HG03159 (cell line): Measurements from ENCODE around the gene CHIC2.
"Not testable (repeated sequence)": the region's sequence is repeated elsewhere in the genome, so short reads cannot be mapped to it uniquely, and the experiment has no call there.

Experiments used
- ATAC-seq: cut with Tn5 transposase; IDR thresholded peaks from one replicate; pipeline ENCODE4 v1.9.1; 2021; ENCODE audit warnings: mild to moderate bottlenecking, moderate library complexity; ENCODE audit not compliant: unreplicated experiment

Gene CHIC2

DNA sequence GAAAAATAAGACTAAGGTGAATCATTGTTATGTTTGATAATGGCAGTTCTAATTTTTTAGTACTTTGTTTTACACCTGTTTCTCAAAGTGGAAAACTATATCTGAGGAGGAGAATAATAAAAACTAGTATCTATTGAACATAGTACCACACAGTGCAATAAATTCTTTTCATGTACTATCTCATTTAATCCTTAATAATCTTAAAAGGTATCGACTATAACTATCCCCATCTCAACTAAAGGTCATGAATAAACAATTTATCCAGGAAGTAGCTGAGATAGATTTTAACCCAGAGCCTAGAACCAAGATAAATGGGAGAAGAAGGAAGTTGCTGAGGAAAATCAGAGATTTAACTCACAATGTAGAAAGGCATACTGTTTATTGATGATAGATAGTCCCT, 2.5 kb downstream of the CHIC2 start:
- no peak for ATAC-seq

- ATAC-seq, result no peak
Measured at GRCh38 chr4:54061067-54061466, 3.3 kb downstream of the CHIC2 start.

DNA sequence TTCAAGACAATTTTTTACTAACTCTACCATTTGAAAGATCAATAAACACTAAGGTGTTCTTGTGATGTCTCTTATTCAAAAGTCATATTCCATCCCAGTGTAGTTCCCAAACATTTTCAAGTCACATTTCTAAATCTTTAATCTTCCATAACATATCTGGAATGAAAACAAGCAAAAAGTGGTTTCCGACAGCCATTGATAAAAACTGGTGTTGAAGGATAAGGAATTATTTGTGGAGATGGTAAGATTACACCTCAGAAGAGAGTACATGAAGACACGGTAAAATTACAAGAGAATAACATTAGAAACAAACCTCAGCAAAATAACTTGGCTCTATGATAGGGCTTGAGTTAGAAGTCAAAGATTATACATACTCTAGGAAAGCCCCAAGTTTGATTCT, 4.3 kb downstream of the CHIC2 start:
- ATAC-seq, result no peak

DNA sequence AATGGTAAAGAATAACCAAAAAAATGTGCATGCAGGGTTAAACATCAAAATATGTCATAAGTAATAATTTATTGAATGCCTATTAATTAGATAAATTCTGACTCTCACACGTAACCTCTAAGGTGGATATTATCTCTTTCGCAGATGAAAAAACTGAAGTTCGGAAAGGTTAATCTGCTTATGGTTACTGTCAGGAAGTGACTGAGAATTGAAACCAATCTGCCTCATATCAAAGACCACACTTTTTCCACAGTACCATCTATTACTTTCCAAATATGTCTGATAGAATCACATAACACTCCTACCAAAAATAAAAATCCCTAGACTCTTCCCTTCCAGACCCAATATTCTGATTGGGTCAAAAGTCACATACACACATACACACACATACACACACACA, 6.2 kb downstream of the CHIC2 start:
- ATAC-seq, result peak; percentile 45

DNA sequence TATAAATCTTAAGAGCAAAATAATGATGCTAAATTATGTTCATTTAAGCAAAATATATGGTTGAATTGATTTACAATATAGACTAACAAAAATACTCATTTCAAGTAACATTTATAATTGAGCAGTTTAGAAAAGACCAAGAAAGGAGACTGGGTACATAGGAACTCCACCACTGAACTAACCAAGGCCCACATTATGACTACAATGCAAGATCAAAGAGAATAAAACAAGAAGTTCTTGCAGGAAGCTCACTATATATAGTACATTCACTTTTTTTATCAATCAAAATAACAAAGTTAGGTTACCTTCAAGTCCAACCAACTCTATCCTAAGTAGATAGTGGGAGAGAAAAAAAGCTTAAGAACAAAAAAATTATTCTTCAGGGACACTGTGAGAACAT, 8.0 kb downstream of the CHIC2 start:
- ATAC-seq, result no peak

- ATAC-seq, result no peak
Measured at GRCh38 chr4:54055494-54055893, 8.9 kb downstream of the CHIC2 start.

GRCh38 chr4:54054501-54054900, 9.9 kb downstream of the CHIC2 start:
- ATAC-seq, result no peak

DNA sequence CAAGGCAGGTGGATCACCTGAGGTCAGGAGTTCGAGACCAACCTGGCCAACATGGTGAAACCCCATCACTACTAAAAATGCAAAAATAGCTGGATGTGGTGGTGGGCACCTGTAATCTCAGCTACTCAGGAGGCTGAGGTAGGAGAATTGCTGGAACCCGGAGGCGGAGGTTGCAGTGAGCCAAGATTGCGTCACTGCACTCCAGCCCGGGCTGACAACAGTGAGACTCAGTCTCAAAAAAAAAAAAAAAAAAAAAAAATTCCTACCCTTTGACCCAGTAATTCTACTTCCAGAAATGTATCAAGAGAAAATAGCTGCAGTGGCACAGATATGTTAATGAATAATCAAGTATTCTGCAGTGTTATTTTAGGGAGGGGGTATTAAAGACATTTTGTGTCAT, 11.1 kb downstream of the CHIC2 start:
- not testable (repeated sequence) for ATAC-seq

DNA sequence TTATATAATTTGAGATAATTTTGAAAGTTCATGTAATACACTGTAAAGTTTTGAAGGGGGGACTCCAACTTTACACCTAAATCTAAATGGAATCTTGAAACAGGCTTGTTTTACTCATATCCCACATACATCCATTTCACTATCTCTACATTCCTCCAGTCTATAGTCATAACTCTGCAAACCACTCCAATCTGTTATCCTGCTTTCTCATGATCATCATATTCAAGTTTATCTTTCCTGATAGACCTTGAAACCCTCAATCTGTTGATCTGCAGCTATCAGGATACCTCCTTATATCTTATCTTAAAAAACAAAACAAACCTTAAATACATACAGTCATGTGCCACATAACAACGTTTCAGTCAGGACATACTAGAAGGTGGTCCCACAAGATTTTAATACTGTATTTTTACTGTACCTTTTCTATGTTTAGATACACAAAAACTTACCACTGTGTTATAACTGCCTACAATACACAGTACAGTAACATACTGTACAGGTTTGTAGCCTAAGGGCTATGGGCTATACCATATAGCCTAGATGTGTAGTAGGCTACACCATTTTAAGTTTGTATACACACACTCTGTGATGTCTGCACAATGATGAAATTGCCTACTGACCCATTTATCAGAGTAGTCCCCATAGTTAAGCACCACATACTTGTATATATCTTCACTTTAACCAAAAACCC, 14.0 kb downstream of the CHIC2 start:
- ATAC-seq, result no peak

DNA sequence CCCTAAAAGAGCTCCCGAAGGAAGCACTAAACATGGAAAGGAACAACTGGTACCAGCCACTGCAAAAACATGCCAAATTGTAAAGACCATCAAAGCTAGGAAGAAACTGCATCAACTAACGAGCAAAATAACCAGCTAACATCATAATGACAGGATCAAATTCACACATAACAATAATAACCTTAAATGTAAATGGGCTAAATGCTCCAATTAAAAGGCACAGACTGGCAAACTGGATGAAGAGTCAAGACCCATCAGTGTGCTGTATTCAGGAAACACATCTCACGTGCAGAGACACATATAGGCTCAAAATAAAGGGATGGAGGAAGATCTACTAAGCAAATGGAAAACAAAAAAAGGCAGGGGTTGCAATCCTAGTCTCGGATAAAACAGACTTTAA, 20.8 kb downstream of the CHIC2 start:
- not testable (repeated sequence) for ATAC-seq

DNA sequence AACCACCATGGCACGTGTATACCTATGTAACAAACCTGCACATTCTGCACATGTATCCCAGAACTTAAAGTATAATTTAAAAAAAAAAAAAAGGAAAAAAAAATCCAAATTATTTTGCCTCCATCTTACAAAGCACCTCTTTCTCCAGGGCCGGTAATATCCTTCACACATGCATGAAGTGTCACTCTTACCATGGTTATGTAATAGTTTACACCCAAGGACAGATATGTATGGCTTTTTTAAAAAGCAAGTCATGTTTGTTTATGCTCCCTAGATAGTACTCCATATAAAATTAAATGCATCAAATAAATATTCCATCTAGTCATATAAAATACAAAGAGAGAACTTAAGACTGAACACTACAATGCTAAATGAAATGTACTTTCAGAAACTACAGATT, 22.5 kb downstream of the CHIC2 start:
- no peak for ATAC-seq

- no peak for ATAC-seq
Measured at GRCh38 chr4:54041100-54041499, 23.3 kb downstream of the CHIC2 start.

DNA sequence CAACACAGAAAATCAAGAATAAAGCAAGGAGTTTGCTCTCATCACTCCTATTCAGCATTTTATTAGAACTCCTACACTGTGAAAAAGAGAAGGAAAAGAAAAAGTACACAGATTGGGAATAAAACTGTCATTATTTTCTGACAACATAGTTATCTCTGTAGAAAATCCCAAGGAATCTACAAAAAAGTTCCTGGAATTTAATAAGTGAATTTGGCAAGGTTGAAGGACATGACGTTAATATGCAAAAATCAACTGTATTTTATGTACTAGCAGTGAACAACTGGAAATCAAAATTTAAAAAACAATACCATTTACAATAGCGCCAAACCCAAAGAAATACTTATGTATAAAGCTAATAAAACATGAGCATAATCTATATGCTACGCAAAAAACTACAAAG, 26.3 kb downstream of the CHIC2 start:
- no peak for ATAC-seq

GRCh38 chr4:54036184-54036583, 28.2 kb downstream of the CHIC2 start:
- ATAC-seq, result no peak

DNA sequence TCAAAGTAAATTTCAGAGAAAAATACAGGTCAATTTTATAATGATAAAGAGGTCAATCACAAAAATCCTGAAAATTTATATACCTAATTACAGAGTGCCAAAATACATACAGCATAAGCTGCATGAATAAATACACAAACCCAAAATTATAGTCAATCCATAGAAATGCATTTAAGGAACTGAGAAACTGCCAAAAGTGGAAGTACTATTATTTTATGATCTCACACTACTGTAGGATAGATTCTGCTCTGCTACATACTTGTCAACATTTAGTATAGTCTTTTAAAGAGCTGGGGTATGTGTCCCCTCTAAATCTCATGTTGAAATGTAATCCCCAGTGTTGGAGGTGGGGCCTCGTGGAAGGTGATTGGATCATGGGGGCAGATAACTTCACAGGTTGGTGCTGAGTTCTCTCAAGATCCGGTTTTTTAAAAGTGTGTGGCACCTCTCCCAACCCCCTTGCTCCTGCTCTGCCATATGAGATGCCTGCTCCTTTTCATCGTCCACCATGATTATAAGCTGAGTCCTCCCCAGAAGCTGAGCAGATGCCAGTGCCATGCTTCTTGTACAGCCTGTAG, 31.8 kb downstream of the CHIC2 start:
- ATAC-seq, result peak; percentile 68

DNA sequence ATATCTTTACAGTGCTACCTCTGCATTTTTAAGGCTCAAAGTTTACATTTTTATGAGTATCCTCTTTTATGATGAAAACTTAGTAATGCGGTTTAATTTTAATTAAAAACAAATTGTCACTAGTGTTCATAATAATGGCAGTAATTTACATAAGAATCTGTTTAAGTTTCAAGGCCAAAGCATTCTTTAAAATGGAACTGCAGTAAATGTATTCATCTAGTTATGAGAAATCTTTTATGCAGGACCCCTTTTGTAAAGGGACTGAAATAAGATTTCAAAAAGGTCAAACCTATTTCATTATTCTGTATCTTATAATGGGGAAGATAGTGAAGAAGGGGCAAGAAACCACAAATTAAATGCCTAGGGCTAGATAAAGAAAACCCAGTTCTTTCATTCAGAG, 37.1 kb downstream of the CHIC2 start:
- ATAC-seq, result no peak

- no peak for ATAC-seq
Measured at GRCh38 chr4:54025582-54025981, 38.8 kb downstream of the CHIC2 start.

DNA sequence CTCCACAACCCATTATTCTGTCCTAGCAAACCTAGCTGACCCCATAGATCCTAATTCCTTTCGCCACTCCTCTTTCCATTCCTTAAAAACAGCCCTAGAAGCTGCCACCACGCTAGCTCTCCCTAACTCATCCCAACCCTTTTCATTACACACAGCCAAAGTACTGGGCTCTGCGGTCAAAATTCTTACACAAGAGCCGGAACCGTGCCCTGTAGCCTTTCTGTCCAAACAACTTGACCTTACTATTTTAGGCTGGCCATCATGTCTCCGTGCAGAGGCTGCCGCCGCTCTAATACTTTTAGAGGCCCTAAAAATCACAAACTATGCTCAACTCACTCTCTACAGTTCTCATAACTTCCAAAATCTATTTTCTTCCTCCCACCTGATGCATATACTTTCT, 41.4 kb downstream of the CHIC2 start:
- ATAC-seq, result not testable (repeated sequence)

- no peak for ATAC-seq
Measured at GRCh38 chr4:54017974-54018373, 46.4 kb downstream of the CHIC2 start.

DNA sequence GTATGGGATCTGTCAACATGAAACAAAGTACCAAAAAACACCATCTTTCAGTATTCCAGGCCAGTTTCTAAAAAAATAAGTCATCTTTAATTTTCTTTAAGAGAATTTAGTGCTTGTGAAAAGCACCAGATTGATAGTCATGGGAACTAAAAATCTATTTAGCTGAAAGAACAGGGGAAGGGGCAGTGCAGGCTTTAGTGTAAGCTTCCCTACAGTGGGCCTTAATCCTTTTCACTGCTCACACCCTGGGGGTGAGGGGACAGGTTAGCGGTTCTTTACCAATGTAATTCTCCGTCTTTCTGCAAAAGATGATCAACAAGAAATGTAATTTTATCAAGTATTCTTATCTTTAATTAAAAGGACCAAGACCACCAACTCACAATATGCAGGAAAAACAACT, 47.1 kb downstream of the CHIC2 start:
- no peak for ATAC-seq

DNA sequence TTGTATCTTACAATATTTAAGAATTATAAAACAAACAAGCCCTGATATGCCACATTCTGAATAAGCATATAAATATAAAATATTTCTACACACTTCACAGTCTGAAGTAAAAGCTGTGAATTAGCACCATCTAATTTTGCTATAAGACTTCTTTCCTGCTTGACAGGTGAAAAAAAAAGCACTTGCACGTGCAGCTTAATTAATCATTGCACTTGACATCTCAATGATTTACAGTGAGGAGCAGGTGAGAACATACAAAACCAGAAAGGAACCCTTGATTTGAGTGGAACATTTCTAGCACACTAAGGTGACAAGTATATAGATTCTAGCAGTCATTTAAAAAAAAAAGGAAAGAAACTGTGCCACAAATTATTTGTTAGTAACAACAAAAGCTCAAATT, 47.9 kb downstream of the CHIC2 start:
- no peak for ATAC-seq

DNA sequence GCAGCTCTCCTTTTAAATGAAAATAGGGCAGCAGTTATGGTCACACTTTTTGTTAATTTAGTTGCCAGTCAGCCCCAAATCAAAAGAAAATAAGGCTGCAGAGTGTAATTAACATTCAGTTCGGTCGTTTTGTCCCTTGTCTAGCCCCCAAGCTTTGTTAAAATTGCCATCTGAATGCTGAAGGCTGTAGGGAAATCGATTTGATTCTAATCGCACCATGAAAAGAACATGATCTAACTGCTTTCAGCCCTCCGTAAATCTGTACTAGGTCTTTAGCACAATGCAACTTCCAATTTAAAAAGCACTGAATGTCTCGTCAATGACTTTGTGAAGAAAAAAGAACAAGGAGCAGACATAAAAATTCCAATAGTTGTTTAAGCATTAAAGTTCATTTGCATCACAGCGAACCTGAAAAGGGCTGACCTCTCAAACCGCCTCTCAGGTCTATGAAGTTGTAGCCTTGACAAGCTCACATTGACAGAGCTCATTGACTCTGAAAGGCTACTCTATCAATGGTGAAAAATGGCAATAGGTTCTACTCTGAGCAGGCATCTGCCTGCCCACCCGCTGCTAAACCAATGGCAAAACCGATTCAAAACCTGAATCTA, 48.9 kb downstream of the CHIC2 start:
- ATAC-seq, result no peak
